22Rv1 (cell line): Measurements from ENCODE around the gene SH3RF1.

Experiments used
- ZFX ChIP-seq: fragments of 450-650 bp; IDR thresholded peaks from 2 replicates; pipeline ENCODE4 v1.6.1; 2017; ENCODE audit warnings: antibody characterized with exemption, borderline replicate concordance
- TF ChIP-seq, protein P1 (sequence below): fragments of 450-650 bp; IDR thresholded peaks from 2 replicates; pipeline ENCODE4 v1.5.1; 2017; ENCODE audit warnings: mild to moderate bottlenecking

DNA sequence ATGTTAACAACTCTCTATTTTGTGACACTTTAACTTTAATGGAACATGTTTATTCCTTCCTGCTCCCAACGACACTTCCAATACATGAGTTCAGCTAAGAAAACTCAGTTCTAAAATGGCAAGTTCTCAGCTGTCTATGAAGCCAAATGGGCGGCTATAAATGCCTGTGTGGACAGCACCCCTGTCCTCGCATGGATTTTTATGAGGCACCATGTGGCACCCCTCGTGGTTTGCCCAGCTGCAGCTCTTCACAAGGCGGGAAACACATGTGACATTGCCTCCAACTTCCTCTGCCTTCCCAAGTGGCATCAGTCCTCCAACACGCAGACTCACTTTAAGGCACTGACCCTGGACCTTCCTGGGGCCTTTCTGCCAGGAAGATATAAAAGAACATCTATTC lies 48.0 kb downstream of the SH3RF1 start:
- TF ChIP-seq, protein P1, sequence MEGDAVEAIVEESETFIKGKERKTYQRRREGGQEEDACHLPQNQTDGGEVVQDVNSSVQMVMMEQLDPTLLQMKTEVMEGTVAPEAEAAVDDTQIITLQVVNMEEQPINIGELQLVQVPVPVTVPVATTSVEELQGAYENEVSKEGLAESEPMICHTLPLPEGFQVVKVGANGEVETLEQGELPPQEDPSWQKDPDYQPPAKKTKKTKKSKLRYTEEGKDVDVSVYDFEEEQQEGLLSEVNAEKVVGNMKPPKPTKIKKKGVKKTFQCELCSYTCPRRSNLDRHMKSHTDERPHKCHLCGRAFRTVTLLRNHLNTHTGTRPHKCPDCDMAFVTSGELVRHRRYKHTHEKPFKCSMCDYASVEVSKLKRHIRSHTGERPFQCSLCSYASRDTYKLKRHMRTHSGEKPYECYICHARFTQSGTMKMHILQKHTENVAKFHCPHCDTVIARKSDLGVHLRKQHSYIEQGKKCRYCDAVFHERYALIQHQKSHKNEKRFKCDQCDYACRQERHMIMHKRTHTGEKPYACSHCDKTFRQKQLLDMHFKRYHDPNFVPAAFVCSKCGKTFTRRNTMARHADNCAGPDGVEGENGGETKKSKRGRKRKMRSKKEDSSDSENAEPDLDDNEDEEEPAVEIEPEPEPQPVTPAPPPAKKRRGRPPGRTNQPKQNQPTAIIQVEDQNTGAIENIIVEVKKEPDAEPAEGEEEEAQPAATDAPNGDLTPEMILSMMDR: no peak
- TF ChIP-seq ZFX: no peak
